Thoracic aorta (tissue), 2 donors: ENCODE data around the gene CASP8. TPM values are rescaled to one million over a fixed set of nuclear protein-coding genes. Genes with fewer than 3 reads are reported as not detected.

Source experiments
- ATAC-seq: fragments of 150-250 bp; one replicate; pipeline ENCODE4 v1.8.0; 2017; ENCODE audit warnings: low read depth; ENCODE audit not compliant: insufficient number of reproducible peaks, low FRiP score
- DNase-seq: peaks from one replicate; pipeline ENCODE4 v3.0.0-alpha.2; 2020; ENCODE audit warnings: low spot score
- H3K27ac ChIP-seq, 2 donors: fragments of 200-600 bp; sonication (generic); 1 replicate in 1 of 2; 2 replicates in 1 of 2; pipeline ENCODE4 v1.5.1; 2016; ENCODE audit warnings: mild to moderate bottlenecking in 2 of 2, moderate library complexity in 2 of 2
- H3K27me3 ChIP-seq: fragments of 200-600 bp; sonication (generic); replicated peaks from 2 replicates; pipeline ENCODE4 v1.6.0; 2016; ENCODE audit warnings: mild to moderate bottlenecking; ENCODE audit not compliant: insufficient read depth
- H3K36me3 ChIP-seq: fragments of 200-600 bp; sonication (generic); one replicate; pipeline ENCODE4 v1.5.1; 2016
- H3K4me1 ChIP-seq, 2 donors: fragments of 200-600 bp; sonication (generic); 1 replicate in 1 of 2; 2 replicates in 1 of 2; pipeline versions ENCODE4 v1.5.1 to v1.6.0; 2016; ENCODE audit warnings: low read depth in 2 of 2, mild to moderate bottlenecking in 1 of 2; ENCODE audit not compliant: control insufficient read depth in 1 of 2
- H3K4me3 ChIP-seq: fragments of 200-600 bp; sonication (generic); 2 replicates; pipeline ENCODE4 v1.5.1; 2016; ENCODE audit warnings: mild to moderate bottlenecking
- H3K9me3 ChIP-seq: fragments of 200-600 bp; sonication (generic); 2 replicates; pipeline ENCODE4 v1.5.1; 2016
- CTCF ChIP-seq: fragments of 200-600 bp; sonication (generic); IDR thresholded peaks from one replicate; pipeline ENCODE4 v1.5.1; 2019; ENCODE audit warnings: antibody characterized with exemption
- total RNA-seq, 2 donors: library from RNA; depleted of rRNA; stranded (reverse); fragments of >200 nt; gene quantifications; one replicate each; pipeline versions ENCODE4 v1.1.0 to v1.2.3, GENCODE V29; 2016

CASP8 gene
- total RNA-seq, 2 donors from 2014 or later = 11.5 to 14.6 TPM

- TF ChIP-seq CTCF = no peak
- H3K27me3 ChIP-seq = no peaks in the 10 kb centered on the region
- H3K4me3 ChIP-seq = no peak overlapping the region
- DNase-seq (no peak), ATAC-seq (no peak)
- peaks cover 3% of the 10 kb centered on the region for H3K36me3 ChIP-seq
- peaks cover under 1 to 12% of the 10 kb centered on the region in 2 donors for H3K4me1 ChIP-seq
- H3K9me3 ChIP-seq = no peaks in the 10 kb centered on the region
- H3K27ac ChIP-seq = no peak overlapping the region
Observed at GRCh38 chr2:201264472-201265173, 4.3 kb downstream of the CASP8 start.

- Histone ChIP-seq H3K27ac (no peak overlapping the region), H3K27me3 (no peaks in the 10 kb centered on the region), H3K36me3 (peaks cover 3% of the 10 kb centered on the region), H3K4me3 (no peak overlapping the region), H3K4me1 (peaks cover 0 to 2% of the 10 kb centered on the region in 2 donors), H3K9me3 (no peaks in the 10 kb centered on the region)
- ATAC-seq (no peak), DNase-seq (no peak)
- TF ChIP-seq CTCF = no peak
Observed at GRCh38 chr2:201266629-201267028, 6.3 kb downstream of the CASP8 start.

- no peak for ATAC-seq
- H3K4me3 ChIP-seq = no peak overlapping the region
- no peak for TF ChIP-seq CTCF
Observed at GRCh38 chr2:201267278-201268030, 7.1 kb downstream of the CASP8 start.

GRCh38 chr2:201269764-201270163, 9.4 kb downstream of the CASP8 start:
- H3K9me3 ChIP-seq = no peaks in the 10 kb centered on the region
- H3K4me3 ChIP-seq = no peak overlapping the region
- ATAC-seq (no peak), DNase-seq (no peak)
- TF ChIP-seq CTCF = no peak
- H3K27me3 ChIP-seq = no peaks in the 10 kb centered on the region
- H3K27ac ChIP-seq = no peak overlapping the region
- no peaks in the 10 kb centered on the region for H3K4me1 ChIP-seq
- H3K36me3 ChIP-seq = peaks cover 3% of the 10 kb centered on the region

More at GRCh38 chr2:201267278-201268030, 7.1 kb downstream of the CASP8 start:
- no peak for DNase-seq
- no peak overlapping the region for H3K27ac ChIP-seq
- no peaks in the 10 kb centered on the region for H3K9me3 ChIP-seq
- no peaks in the 10 kb centered on the region for H3K4me1 ChIP-seq
- no peaks in the 10 kb centered on the region for H3K27me3 ChIP-seq
- H3K36me3 ChIP-seq = peaks cover 3% of the 10 kb centered on the region

- peaks cover 3% of the 10 kb centered on the region for H3K36me3 ChIP-seq
Observed at GRCh38 chr2:201270293-201271001, 10.1 kb downstream of the CASP8 start.

More at GRCh38 chr2:201270293-201271001, 10.1 kb downstream of the CASP8 start:
- no peak for DNase-seq
- H3K27ac ChIP-seq = no peak overlapping the region
- no peaks in the 10 kb centered on the region for H3K4me1 ChIP-seq
- no peak overlapping the region for H3K4me3 ChIP-seq
- no peak for TF ChIP-seq CTCF
- H3K27me3 ChIP-seq = no peaks in the 10 kb centered on the region
- no peak for ATAC-seq
- H3K9me3 ChIP-seq = no peaks in the 10 kb centered on the region
